ENCODE measurements around the gene PSMD12. TPM values are rescaled to one million over a fixed set of nuclear protein-coding genes. Genes with fewer than 3 reads are reported as not detected.
A peak's percentile ranks its signal among the peaks of the same experiment; 100 is the strongest.

The PSMD12 gene
- total and polyA plus RNA-seq, 7 experiments from 2014 or later, result 30.4 to 54.4 (median 37.1) TPM

DNA sequence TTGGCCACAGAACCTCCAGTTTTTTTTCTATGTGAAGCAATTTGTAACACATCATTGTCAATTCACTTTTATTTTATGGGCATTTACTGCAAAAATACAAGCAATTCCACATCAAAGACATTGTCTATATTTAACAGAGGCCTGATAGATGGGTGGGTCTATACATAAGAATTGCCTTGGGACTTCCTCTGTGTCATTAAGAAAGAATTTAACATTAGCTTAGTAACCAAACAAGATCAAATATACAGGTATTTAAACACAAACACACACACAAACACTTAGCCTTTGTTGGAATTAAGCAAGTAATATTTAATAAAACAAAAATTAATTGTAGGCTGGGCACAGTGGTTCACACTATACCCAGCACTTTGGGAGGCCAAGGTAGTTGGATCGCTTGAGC, 6.4 kb upstream of the PSMD12 start:
- H3K36me3 Mint-ChIP-seq, result no peaks in the 10 kb centered on the region
- Histone ChIP-seq H3K9me3 (ENCODE audit: control insufficient read depth in 2 of 3, low read length in 3 of 3) (no peaks in the 10 kb centered on the region), H3K4me3 (ENCODE audit: low read length) (no peak overlapping the region), H3K36me3 (ENCODE audit: control insufficient read depth in 2 of 3, insufficient read depth in 3 of 3, low read length in 3 of 3) (peaks cover 0 to 4% (median 0%) of the 10 kb centered on the region in 3 experiments), H3K4me1 (ENCODE audit: control insufficient read depth in 2 of 2, insufficient read depth in 2 of 2, low read length in 2 of 2) (peaks cover 8 to 21% of the 10 kb centered on the region in 2 donors), H3K27ac (ENCODE audit: low read depth, low read length) (no peak overlapping the region), H3K27me3 (ENCODE audit: control insufficient read depth in 2 of 2, insufficient read depth in 2 of 2, low read length in 2 of 2) (no peaks in the 10 kb centered on the region)
- H3K27me3 Mint-ChIP-seq, result no peaks in the 10 kb centered on the region
- H3K27ac Mint-ChIP-seq, result no peak overlapping the region
- no peak overlapping the region for H3K4me3 Mint-ChIP-seq
- ChIA-PET CTCF (interaction anchor here (0.6 to 2.8 kb wide), 8 partner anchors 15 to 320 kb away, joined by 3 to 11 read pairs (median 5); no protein-coding TSS in a partner anchor), POLR2A (interaction anchor here (0.8 to 2.0 kb wide), 4 partner anchors 102 to 345 kb away, joined by 3 to 8 read pairs (median 4); partner anchors contain the start of gene NOL11)
- peaks cover 13 to 26% (median 24%) of the 10 kb centered on the region in 7 donors for H3K4me1 Mint-ChIP-seq
- ATAC-seq (no peak), DNase-seq (no peak)
- intact Hi-C loops (cut with micrococcal nuclease), result loop anchor here in 1 of 2 donors (10.0 kb wide), 2 partner anchors 1092 to 1168 kb away; no protein-coding TSS in a partner anchor
- no peaks in the 10 kb centered on the region for H3K9me3 Mint-ChIP-seq

GRCh38 chr17:67369676-67370075, 3.3 kb upstream of the PSMD12 start:
- no peak for ATAC-seq
- POLR2A ChIA-PET, result interaction anchor here (1.0 kb wide), 1 partner anchor 1799 kb away, joined by 3 read pairs; no protein-coding TSS in a partner anchor
- H3K4me1 ChIP-seq (ENCODE audit: control insufficient read depth in 2 of 2, insufficient read depth in 2 of 2, low read length in 2 of 2), result peaks cover 14 to 18% of the 10 kb centered on the region in 2 donors
- no peaks in the 10 kb centered on the region for H3K27me3 ChIP-seq (ENCODE audit: control insufficient read depth in 2 of 2, insufficient read depth in 2 of 2, low read length in 2 of 2)
- Mint-ChIP-seq H3K4me1 (peaks cover 15 to 29% (median 23%) of the 10 kb centered on the region in 7 donors), H3K27me3 (no peaks in the 10 kb centered on the region), H3K27ac (peak overlapping the region in 3 of 9 donors; percentile 20 to 79 (median 41)), H3K9me3 (no peaks in the 10 kb centered on the region), H3K4me3 (no peak overlapping the region), H3K36me3 (peaks cover 0 to 5% (median 0%) of the 10 kb centered on the region in 5 donors)
- DNase-seq, result no peak
- CTCF ChIA-PET, result no interaction called here
- no peak overlapping the region for H3K27ac ChIP-seq (ENCODE audit: low read depth, low read length)
- intact Hi-C loops (cut with micrococcal nuclease), result loop anchor here (5.0 to 10.0 kb wide), 3 partner anchors 147 to 1165 kb away; no protein-coding TSS in a partner anchor
- peaks cover 0 to 7% (median 0%) of the 10 kb centered on the region in 3 experiments for H3K36me3 ChIP-seq (ENCODE audit: control insufficient read depth in 2 of 3, insufficient read depth in 3 of 3, low read length in 3 of 3)
- H3K9me3 ChIP-seq (ENCODE audit: control insufficient read depth in 2 of 3, low read length in 3 of 3), result no peaks in the 10 kb centered on the region
- H3K4me3 ChIP-seq (ENCODE audit: low read length), result no peak overlapping the region

DNA sequence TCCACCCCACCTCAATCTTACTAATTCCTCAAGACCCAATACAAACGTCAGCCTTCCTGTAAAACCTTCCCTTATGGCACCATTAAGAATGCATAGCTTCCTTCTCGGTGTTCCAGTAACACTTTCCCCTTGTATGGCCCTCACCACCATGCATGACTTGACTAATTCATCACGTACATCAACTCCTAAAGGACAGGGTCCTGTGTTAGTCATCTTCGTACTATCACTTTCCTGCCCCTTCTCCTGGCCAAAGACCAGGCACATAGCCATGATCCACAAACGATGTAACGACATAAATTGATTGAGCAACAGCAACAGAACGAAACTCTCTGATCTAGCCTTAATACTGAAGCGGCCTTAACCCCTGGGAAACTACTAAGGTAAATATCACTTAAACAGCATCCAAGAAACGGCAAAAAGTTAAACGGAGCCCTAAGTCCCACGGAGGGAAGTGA, 612 bp downstream of the PSMD12 start:
- intact Hi-C loops (cut with micrococcal nuclease), result loop anchor here (1.0 to 5.0 kb wide), 7 partner anchors 9 to 460 kb away; partner anchors contain the start of genes HELZ (in 2 of the 2), NOL11 (in 2 of the 2), BPTF (in 1 of the 2) and PITPNC1 (in 1 of the 2)
- ATAC-seq (peak; percentile 23), DNase-seq (peak in 2 of 9 donors; percentile 24 to 25)
- Mint-ChIP-seq H3K9me3 (no peaks in the 10 kb centered on the region), H3K27ac (peak overlapping the region; percentile 82 to 99 (median 96)), H3K36me3 (peaks cover 3 to 13% (median 8%) of the 10 kb centered on the region in 5 donors), H3K4me3 (peak overlapping the region; percentile 91 to 99 (median 96)), H3K27me3 (no peaks in the 10 kb centered on the region), H3K4me1 (peaks cover 36 to 58% (median 53%) of the 10 kb centered on the region in 7 donors)
- Histone ChIP-seq H3K4me3 (ENCODE audit: low read length) (peak overlapping the region; percentile 76), H3K4me1 (ENCODE audit: control insufficient read depth in 2 of 2, insufficient read depth in 2 of 2, low read length in 2 of 2) (peaks cover 22 to 27% of the 10 kb centered on the region in 2 donors), H3K36me3 (ENCODE audit: control insufficient read depth in 2 of 3, insufficient read depth in 3 of 3, low read length in 3 of 3) (peaks cover 0 to 11% (median 0%) of the 10 kb centered on the region in 3 experiments), H3K9me3 (ENCODE audit: control insufficient read depth in 2 of 3, low read length in 3 of 3) (no peaks in the 10 kb centered on the region), H3K27me3 (ENCODE audit: control insufficient read depth in 2 of 2, insufficient read depth in 2 of 2, low read length in 2 of 2) (no peaks in the 10 kb centered on the region), H3K27ac (ENCODE audit: low read depth, low read length) (peak overlapping the region; percentile 89)
- CTCF ChIA-PET, result interaction anchor here (0.5 to 1.7 kb wide), 6 partner anchors 8 to 1101 kb away, joined by 3 to 5 read pairs (median 3); no protein-coding TSS in a partner anchor
- POLR2A ChIA-PET, result interaction anchor here (0.6 to 3.2 kb wide), 9 partner anchors 9 to 352 kb away, joined by 3 to 19 read pairs (median 6); partner anchors contain the start of genes HELZ, NOL11 and PITPNC1

GRCh38 chr17:67364847-67365737, 1.3 kb downstream of the PSMD12 start:
- CTCF ChIA-PET, result interaction anchor here (0.5 to 2.2 kb wide), 6 partner anchors 9 to 335 kb away, joined by 3 to 7 read pairs (median 3); no protein-coding TSS in a partner anchor
- Histone ChIP-seq H3K4me1 (ENCODE audit: control insufficient read depth in 2 of 2, insufficient read depth in 2 of 2, low read length in 2 of 2) (peaks cover 26 to 34% of the 10 kb centered on the region in 2 donors), H3K4me3 (ENCODE audit: low read length) (peak overlapping the region; percentile 76), H3K36me3 (ENCODE audit: control insufficient read depth in 2 of 3, insufficient read depth in 3 of 3, low read length in 3 of 3) (peaks cover 0 to 16% (median 0%) of the 10 kb centered on the region in 3 experiments), H3K9me3 (ENCODE audit: control insufficient read depth in 2 of 3, low read length in 3 of 3) (no peaks in the 10 kb centered on the region), H3K27me3 (ENCODE audit: control insufficient read depth in 2 of 2, insufficient read depth in 2 of 2, low read length in 2 of 2) (no peaks in the 10 kb centered on the region), H3K27ac (ENCODE audit: low read depth, low read length) (peak overlapping the region; percentile 89)
- Mint-ChIP-seq H3K36me3 (peaks cover 4 to 18% (median 8%) of the 10 kb centered on the region in 5 donors), H3K9me3 (no peaks in the 10 kb centered on the region), H3K4me1 (peaks cover 41 to 65% (median 59%) of the 10 kb centered on the region in 7 donors), H3K4me3 (peak overlapping the region; percentile 91 to 99 (median 96)), H3K27ac (peak overlapping the region; percentile 82 to 99 (median 96)), H3K27me3 (no peaks in the 10 kb centered on the region)
- no peak for ATAC-seq
- intact Hi-C loops (cut with micrococcal nuclease), result loop anchor here in 1 of 2 donors (5.0 kb wide), 1 partner anchor 143 kb away; no protein-coding TSS in a partner anchor
- peak in 1 of 9 donors; percentile 21 for DNase-seq
- POLR2A ChIA-PET, result interaction anchor here (0.6 to 3.2 kb wide), 10 partner anchors 8 to 461 kb away, joined by 3 to 19 read pairs (median 6); partner anchors contain the start of genes HELZ, NOL11 and PITPNC1

DNA sequence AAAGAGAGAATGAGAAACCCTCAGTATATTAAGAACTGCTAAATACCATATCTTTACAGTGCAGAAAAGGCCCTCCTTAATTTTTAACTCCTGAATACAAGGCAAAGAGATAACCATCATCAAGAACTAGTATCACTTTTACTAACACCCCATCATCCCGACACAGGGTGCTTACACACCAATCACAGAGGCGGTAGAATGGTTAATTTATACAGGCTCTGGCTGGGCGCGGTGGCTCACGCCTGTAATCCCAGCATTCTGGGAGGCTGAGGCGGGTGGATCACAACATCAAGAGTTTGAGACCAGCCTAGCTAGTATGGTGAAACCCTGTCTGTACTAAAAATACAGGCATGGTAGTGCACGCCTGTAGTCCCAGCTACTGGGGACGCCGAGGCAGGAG, 4.2 kb downstream of the PSMD12 start:
- Histone ChIP-seq H3K27ac (ENCODE audit: low read depth, low read length) (no peak overlapping the region), H3K36me3 (ENCODE audit: control insufficient read depth in 2 of 3, insufficient read depth in 3 of 3, low read length in 3 of 3) (peaks cover 0 to 25% (median 0%) of the 10 kb centered on the region in 3 experiments), H3K4me3 (ENCODE audit: low read length) (no peak overlapping the region), H3K4me1 (ENCODE audit: control insufficient read depth in 2 of 2, insufficient read depth in 2 of 2, low read length in 2 of 2) (peaks cover 42 to 48% of the 10 kb centered on the region in 2 donors), H3K27me3 (ENCODE audit: control insufficient read depth in 2 of 2, insufficient read depth in 2 of 2, low read length in 2 of 2) (no peaks in the 10 kb centered on the region), H3K9me3 (ENCODE audit: control insufficient read depth in 2 of 3, low read length in 3 of 3) (no peaks in the 10 kb centered on the region)
- ATAC-seq (no peak), DNase-seq (peak in 1 of 9 donors; percentile 20)
- CTCF ChIA-PET, result interaction anchor here (0.8 kb wide), 1 partner anchor 13 kb away, joined by 4 read pairs; no protein-coding TSS in a partner anchor
- peak overlapping the region in 6 of 9 donors; percentile 11 to 76 (median 50) for H3K27ac Mint-ChIP-seq
- H3K4me1 Mint-ChIP-seq, result peaks cover 58 to 87% (median 74%) of the 10 kb centered on the region in 7 donors
- peaks cover 4 to 27% (median 8%) of the 10 kb centered on the region in 5 donors for H3K36me3 Mint-ChIP-seq
- POLR2A ChIA-PET, result interaction anchor here (0.7 to 1.2 kb wide), 3 partner anchors 14 to 356 kb away, joined by 3 to 5 read pairs (median 4); no protein-coding TSS in a partner anchor
- no peaks in the 10 kb centered on the region for H3K27me3 Mint-ChIP-seq
- intact Hi-C loops (cut with micrococcal nuclease), result no loop called here
- peak overlapping the region in 8 of 10 donors; percentile 25 to 59 (median 42) for H3K4me3 Mint-ChIP-seq
- H3K9me3 Mint-ChIP-seq, result no peaks in the 10 kb centered on the region

Data from naive thymus-derived CD4-positive, alpha-beta T cell (primary cell).